ENCODE measurements around the gene DYRK1A. TPM values are rescaled to one million over a fixed set of nuclear protein-coding genes. Genes with fewer than 3 reads are reported as not detected.

Gene DYRK1A
- total and polyA plus RNA-seq, 10 of the 15 experiments (the other 5 are each of a cell fraction or from before 2014, with no cell fraction given) = 2.4 to 68.6 (median 30.7) TPM

DNA sequence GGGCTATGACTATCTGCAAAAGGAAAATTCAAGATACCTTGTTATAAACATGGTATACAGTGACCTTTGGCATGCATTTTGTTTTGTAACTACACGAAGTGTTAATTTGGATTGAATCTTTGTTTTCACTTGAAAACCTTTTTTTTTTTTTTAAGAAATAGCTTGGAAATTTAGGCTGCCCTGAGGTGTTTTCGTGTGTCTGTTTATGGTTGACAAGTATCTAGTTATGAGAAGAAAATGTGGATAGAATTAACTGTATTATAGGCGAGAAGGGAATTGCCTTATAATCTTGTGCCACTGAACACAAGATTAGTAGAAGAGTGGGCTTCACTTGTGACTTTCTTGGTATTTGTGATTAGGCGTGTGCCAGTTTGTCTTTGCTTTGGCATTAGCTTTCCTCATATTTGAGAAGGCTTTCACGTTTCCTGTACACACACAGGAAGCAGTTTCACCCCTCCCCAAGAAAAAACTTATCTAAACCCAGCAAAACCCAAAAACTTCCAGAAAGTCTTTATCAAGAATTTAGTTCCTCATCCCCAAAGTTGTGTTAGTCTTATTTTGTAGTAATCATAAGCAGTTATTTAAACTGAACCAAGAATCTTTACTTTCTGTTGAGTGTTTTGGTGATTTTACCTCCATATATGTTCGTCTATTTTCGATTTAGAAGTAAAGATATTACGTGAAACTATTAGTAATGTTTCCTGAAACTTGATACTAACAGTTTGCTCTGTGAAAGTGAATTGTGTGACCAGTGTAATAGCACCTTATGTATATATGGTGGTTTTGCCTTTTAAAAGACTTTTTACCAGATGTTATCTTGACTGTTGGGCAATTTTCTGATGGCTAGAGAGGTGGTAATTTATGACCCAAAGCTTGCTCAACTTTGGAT is 3.8 kb downstream of the DYRK1A start (continued):
- no peak for TF ChIP-seq ZNF687 (IDR thresholded peaks at IDR 0.05)
- TF ChIP-seq, protein P1, sequence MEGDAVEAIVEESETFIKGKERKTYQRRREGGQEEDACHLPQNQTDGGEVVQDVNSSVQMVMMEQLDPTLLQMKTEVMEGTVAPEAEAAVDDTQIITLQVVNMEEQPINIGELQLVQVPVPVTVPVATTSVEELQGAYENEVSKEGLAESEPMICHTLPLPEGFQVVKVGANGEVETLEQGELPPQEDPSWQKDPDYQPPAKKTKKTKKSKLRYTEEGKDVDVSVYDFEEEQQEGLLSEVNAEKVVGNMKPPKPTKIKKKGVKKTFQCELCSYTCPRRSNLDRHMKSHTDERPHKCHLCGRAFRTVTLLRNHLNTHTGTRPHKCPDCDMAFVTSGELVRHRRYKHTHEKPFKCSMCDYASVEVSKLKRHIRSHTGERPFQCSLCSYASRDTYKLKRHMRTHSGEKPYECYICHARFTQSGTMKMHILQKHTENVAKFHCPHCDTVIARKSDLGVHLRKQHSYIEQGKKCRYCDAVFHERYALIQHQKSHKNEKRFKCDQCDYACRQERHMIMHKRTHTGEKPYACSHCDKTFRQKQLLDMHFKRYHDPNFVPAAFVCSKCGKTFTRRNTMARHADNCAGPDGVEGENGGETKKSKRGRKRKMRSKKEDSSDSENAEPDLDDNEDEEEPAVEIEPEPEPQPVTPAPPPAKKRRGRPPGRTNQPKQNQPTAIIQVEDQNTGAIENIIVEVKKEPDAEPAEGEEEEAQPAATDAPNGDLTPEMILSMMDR (IDR thresholded peaks at IDR 0.05 in 2 of 3, conservative IDR thresholded peaks at IDR 0.05 in 1 of 3; ENCODE audit: control insufficient read depth in 2 of 3, extremely low read depth in 1 of 3, insufficient read depth in 1 of 3, low read depth in 3 of 3, low read length in 3 of 3) = no peak
- no peak for TF ChIP-seq ATF3 (IDR thresholded peaks at IDR 0.05; ENCODE audit: borderline replicate concordance, extremely low read depth, low read depth, low read length)
- TF ChIP-seq SMC3 (IDR thresholded peaks at IDR 0.05; ENCODE audit: borderline replicate concordance, low read length) = no peak
- TF ChIP-seq, protein P2, sequence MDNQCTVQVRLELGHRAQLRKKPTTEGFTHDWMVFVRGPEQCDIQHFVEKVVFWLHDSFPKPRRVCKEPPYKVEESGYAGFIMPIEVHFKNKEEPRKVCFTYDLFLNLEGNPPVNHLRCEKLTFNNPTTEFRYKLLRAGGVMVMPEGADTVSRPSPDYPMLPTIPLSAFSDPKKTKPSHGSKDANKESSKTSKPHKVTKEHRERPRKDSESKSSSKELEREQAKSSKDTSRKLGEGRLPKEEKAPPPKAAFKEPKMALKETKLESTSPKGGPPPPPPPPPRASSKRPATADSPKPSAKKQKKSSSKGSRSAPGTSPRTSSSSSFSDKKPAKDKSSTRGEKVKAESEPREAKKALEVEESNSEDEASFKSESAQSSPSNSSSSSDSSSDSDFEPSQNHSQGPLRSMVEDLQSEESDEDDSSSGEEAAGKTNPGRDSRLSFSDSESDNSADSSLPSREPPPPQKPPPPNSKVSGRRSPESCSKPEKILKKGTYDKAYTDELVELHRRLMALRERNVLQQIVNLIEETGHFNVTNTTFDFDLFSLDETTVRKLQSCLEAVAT (IDR thresholded peaks at IDR 0.05) = 0 out of 2 replicates have a peak, but pooled peaks have one; percentile 22
- TF ChIP-seq TCF7 (IDR thresholded peaks at IDR 0.05; ENCODE audit: borderline replicate concordance) = no peak
- 0 out of 2 replicates have a peak, but pooled peaks have one; percentile 34 for TF ChIP-seq GABPA (IDR thresholded peaks at IDR 0.05; ENCODE audit: low read depth)
- no peak for TF ChIP-seq FOS (IDR thresholded peaks at IDR 0.05; ENCODE audit: borderline replicate concordance, extremely low read depth, insufficient read length)
- TF ChIP-seq ZNF24 (IDR thresholded peaks at IDR 0.05) = no peak; the same call in 1 of the 2 replicates
- TF ChIP-seq MTA3 (IDR thresholded peaks at IDR 0.05; ENCODE audit: borderline replicate concordance, low read length) = no peak
- TF ChIP-seq SREBF1 (IDR thresholded peaks at IDR 0.05; ENCODE audit: low read length) = no peak
- TF ChIP-seq, protein P3, sequence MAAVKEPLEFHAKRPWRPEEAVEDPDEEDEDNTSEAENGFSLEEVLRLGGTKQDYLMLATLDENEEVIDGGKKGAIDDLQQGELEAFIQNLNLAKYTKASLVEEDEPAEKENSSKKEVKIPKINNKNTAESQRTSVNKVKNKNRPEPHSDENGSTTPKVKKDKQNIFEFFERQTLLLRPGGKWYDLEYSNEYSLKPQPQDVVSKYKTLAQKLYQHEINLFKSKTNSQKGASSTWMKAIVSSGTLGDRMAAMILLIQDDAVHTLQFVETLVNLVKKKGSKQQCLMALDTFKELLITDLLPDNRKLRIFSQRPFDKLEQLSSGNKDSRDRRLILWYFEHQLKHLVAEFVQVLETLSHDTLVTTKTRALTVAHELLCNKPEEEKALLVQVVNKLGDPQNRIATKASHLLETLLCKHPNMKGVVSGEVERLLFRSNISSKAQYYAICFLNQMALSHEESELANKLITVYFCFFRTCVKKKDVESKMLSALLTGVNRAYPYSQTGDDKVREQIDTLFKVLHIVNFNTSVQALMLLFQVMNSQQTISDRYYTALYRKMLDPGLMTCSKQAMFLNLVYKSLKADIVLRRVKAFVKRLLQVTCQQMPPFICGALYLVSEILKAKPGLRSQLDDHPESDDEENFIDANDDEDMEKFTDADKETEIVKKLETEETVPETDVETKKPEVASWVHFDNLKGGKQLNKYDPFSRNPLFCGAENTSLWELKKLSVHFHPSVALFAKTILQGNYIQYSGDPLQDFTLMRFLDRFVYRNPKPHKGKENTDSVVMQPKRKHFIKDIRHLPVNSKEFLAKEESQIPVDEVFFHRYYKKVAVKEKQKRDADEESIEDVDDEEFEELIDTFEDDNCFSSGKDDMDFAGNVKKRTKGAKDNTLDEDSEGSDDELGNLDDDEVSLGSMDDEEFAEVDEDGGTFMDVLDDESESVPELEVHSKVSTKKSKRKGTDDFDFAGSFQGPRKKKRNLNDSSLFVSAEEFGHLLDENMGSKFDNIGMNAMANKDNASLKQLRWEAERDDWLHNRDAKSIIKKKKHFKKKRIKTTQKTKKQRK (IDR thresholded peaks at IDR 0.05; ENCODE audit: low read depth, low read length) = no peak
- TF ChIP-seq RAD21 (IDR thresholded peaks at IDR 0.05; ENCODE audit: insufficient read depth, low read depth, low read length) = 0 out of 2 replicates have a peak, but pooled peaks have one; percentile 11
- TF ChIP-seq TCF12 (IDR thresholded peaks at IDR 0.05; ENCODE audit: low read depth, low read length) = no peak

Data from GM12878 (cell line).